CD14-positive monocyte (primary cell): ENCODE data around the gene HTRA2. TPM values are rescaled to one million over a fixed set of nuclear protein-coding genes. Genes with fewer than 3 reads are reported as not detected.

Source experiments
- DNase-seq, 3 donors: peaks; one replicate each; pipeline ENCODE4 v3.0.0-alpha.2; 2011 to 2022
- H2AFZ ChIP-seq: 2 replicates; pipeline ENCODE4 v1.6.0; 2012; ENCODE audit warnings: mild to moderate bottlenecking, low read depth, low read length, inconsistent platforms; ENCODE audit not compliant: insufficient read depth, poor library complexity, severe bottlenecking
- H3K27ac ChIP-seq, 2 donors: 1 replicate in 1 of 2; 2 replicates in 1 of 2; pipeline ENCODE4 v1.5.1; 2012 to 2013; ENCODE audit warnings: low read length in 2 of 2, control low read depth in 1 of 2, inconsistent platforms in 1 of 2, low read depth in 1 of 2, mild to moderate bottlenecking in 1 of 2
- H3K27me3 ChIP-seq, 2 donors: one replicate each; pipeline versions ENCODE4 v1.6.0 to v1.6.1; 2011 to 2013; ENCODE audit warnings: low read length in 2 of 2; ENCODE audit not compliant: control insufficient read depth in 2 of 2, insufficient read depth in 2 of 2
- H3K36me3 ChIP-seq, 2 donors: replicated peaks in 1 of 2; 1 replicate in 1 of 2; 2 replicates in 1 of 2; pipeline versions ENCODE4 v1.5.1 to v1.6.1; 2012 to 2013; ENCODE audit warnings: low read length in 2 of 2, control low read depth in 1 of 2, inconsistent platforms in 1 of 2, mild to moderate bottlenecking in 1 of 2; ENCODE audit not compliant: insufficient read depth in 2 of 2, control insufficient read depth in 1 of 2
- H3K4me1 ChIP-seq, 2 donors: 1 replicate in 1 of 2; 2 replicates in 1 of 2; pipeline versions ENCODE4 v1.5.1 to v1.6.1; 2012 to 2013; ENCODE audit warnings: low read length in 2 of 2, control low read depth in 1 of 2, inconsistent platforms in 1 of 2, mild to moderate bottlenecking in 1 of 2, moderate library complexity in 1 of 2; ENCODE audit not compliant: insufficient read depth in 2 of 2, control insufficient read depth in 1 of 2
- H3K4me2 ChIP-seq: replicated peaks from 2 replicates; pipeline ENCODE3; 2012; ENCODE audit warnings: low read length, moderate library complexity, mild to moderate bottlenecking; ENCODE audit not compliant: poor library complexity, severe bottlenecking; ENCODE audit errors: extremely low read depth
- H3K4me3 ChIP-seq, 3 experiments: fragments of 200-600 bp in 1 of 3; sonication (generic) in 1 of 3; replicated peaks in 1 of 3; 1 replicate in 2 of 3; 2 replicates in 1 of 3; pipeline ENCODE4 v1.5.1; 2011 to 2013; ENCODE audit warnings: low read length in 3 of 3, mild to moderate bottlenecking in 3 of 3, control low read depth in 2 of 3, low read depth in 2 of 3, inconsistent platforms in 1 of 3, moderate library complexity in 1 of 3
- H3K79me2 ChIP-seq: 2 replicates; pipeline ENCODE4 v1.6.0; 2012; ENCODE audit warnings: mild to moderate bottlenecking, control low read depth, inconsistent platforms, low read length, moderate library complexity; ENCODE audit not compliant: insufficient read depth
- H3K9ac ChIP-seq: 2 replicates; pipeline ENCODE4 v1.6.0; 2017; ENCODE audit warnings: low read length, mild to moderate bottlenecking; ENCODE audit not compliant: insufficient read depth, poor library complexity, severe bottlenecking
- H3K9me3 ChIP-seq, 2 donors: replicated peaks in 1 of 2; 1 replicate in 1 of 2; 2 replicates in 1 of 2; pipeline versions ENCODE4 v1.5.1 to v1.6.1; 2012 to 2013; ENCODE audit warnings: low read length in 2 of 2, control low read depth in 1 of 2; ENCODE audit not compliant: control insufficient read depth in 1 of 2, insufficient read depth in 1 of 2
- H4K20me1 ChIP-seq: 2 replicates; pipeline ENCODE4 v1.6.0; 2012; ENCODE audit warnings: mild to moderate bottlenecking, low read length, control low read depth, moderate library complexity; ENCODE audit not compliant: insufficient read depth
- H3K27ac Mint-ChIP-seq, 7 donors: one replicate each; pipeline ENCODE4 v1.8.0; 2020; ENCODE audit warnings: mild to moderate bottlenecking in 7 of 7, mixed read lengths in 7 of 7, moderate library complexity in 6 of 7, inconsistent platforms in 2 of 7
- H3K27me3 Mint-ChIP-seq, 3 donors: one replicate each; pipeline ENCODE4 v1.8.0; 2021 to 2022; ENCODE audit warnings: low read depth in 3 of 3, mild to moderate bottlenecking in 3 of 3, mixed read lengths in 3 of 3, moderate library complexity in 3 of 3, inconsistent platforms in 1 of 3
- H3K36me3 Mint-ChIP-seq, 2 donors: one replicate each; pipeline ENCODE4 v1.8.0; 2020; ENCODE audit warnings: mixed read lengths in 2 of 2, inconsistent platforms in 1 of 2, mild to moderate bottlenecking in 1 of 2
- H3K4me1 Mint-ChIP-seq: one replicate; pipeline ENCODE4 v1.8.0; 2020; ENCODE audit warnings: mild to moderate bottlenecking, mixed read lengths
- H3K4me3 Mint-ChIP-seq, 2 donors: one replicate each; pipeline ENCODE4 v1.8.0; 2020; ENCODE audit warnings: mild to moderate bottlenecking in 2 of 2, mixed read lengths in 2 of 2, moderate library complexity in 1 of 2
- H3K9me3 Mint-ChIP-seq, 7 donors: one replicate each; pipeline ENCODE4 v1.8.0; 2020 to 2022; ENCODE audit warnings: mixed read lengths in 7 of 7, mild to moderate bottlenecking in 6 of 7, moderate library complexity in 6 of 7, inconsistent platforms in 2 of 7
- WGBS: methylation state at CpG from one replicate; pipeline ENCODE4 v1.1.5; 2013; ENCODE audit warnings: missing lambda C conversion rate; ENCODE audit not compliant: insufficient coverage; 5-methylcytosine and 5-hydroxymethylcytosine counted together
- intact Hi-C, 2 donors: fragments of 100-400 bp; cut with micrococcal nuclease; formaldehyde crosslinking; loops; one replicate each; pipeline versions ENCODE4 v1.15.0 to v1.15.1; 2023
- polyA plus RNA-seq, 3 donors: library from polyadenylated mRNA; depleted of rRNA in 1 of 3; unstranded in 2 of 3; stranded (reverse) in 1 of 3; fragments of 300-500 nt in 2 of 3; fragments of >200 nt in 1 of 3; fragmentation: Illumina TruSeq in 2 of 3; gene quantifications; 1 replicate in 2 of 3; 2 replicates in 1 of 3; pipeline ENCODE4 v1.2.3, GENCODE V29; 2012 to 2021
- TF ChIP-seq, protein P1 (sequence below): fragments of 200-600 bp; IDR thresholded peaks from one replicate; pipeline ENCODE4 v1.8.0; 2022; ENCODE audit warnings: antibody characterized with exemption, mild to moderate bottlenecking

Gene HTRA2
- polyA plus RNA-seq, 3 donors, result 11.3 to 20.5 (median 15.0) TPM

DNA sequence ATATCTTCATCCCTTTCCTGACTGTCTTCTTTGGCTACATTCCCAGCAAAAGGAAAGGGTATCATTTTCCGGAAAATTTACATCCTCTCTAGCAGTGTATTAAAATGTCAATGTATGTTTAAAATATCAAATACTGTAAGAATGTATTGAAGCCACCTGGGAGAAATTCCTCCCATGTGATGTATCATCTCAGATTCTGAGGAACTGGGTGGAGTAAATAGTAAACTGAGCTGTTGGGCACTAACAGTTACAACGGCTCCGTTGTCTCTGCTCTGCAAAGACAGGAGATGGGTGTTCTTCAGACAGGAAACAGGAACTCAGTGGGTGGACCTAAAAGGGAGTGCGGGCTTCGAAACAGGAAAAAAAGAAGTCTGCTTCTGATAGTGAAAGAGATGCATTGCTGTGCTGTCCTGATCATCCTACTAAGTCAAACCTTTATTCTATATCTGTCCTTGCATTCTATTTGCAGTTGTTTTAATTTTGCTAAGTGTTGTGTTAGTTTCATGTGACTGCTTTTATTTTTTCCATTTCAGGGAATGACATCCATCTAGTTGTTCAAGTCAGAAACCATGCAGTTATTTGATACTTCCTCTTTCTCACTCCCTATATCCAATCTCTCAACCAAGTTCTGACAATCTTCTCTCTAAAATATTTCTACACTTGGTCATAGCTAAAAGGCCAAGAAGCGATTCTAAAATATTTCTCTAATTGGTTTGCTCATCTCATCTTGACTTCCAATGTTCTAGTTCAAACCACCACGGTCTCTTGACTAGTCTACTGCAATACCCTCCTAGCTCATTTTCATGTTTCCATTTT is 44.2 kb downstream of the HTRA2 start:
- H3K27me3 Mint-ChIP-seq, result peaks cover 0 to 3% (median 0%) of the 10 kb centered on the region in 3 donors
- H3K36me3 Mint-ChIP-seq, result no peaks in the 10 kb centered on the region
- H3K9me3 Mint-ChIP-seq, result no peaks in the 10 kb centered on the region
- Histone ChIP-seq H3K79me2 (peaks cover 7% of the 10 kb centered on the region), H3K27ac (peak overlapping the region in 1 of 2 donors; percentile 88), H3K4me2 (peak overlapping the region; percentile 74), H3K36me3 (no peaks in the 10 kb centered on the region), H3K4me3 (peak overlapping the region; percentile 6 to 63 (median 15)), H2AFZ (no peak overlapping the region), H3K27me3 (no peaks in the 10 kb centered on the region), H3K9me3 (no peaks in the 10 kb centered on the region), H4K20me1 (no peaks in the 10 kb centered on the region), H3K9ac (no peak overlapping the region), H3K4me1 (peaks cover 83 to 92% of the 10 kb centered on the region in 2 donors)
- intact Hi-C loops, result no loop called here
- 13% methylated on average over 4 of the region's 7 CpGs for WGBS
- TF ChIP-seq, protein P1, sequence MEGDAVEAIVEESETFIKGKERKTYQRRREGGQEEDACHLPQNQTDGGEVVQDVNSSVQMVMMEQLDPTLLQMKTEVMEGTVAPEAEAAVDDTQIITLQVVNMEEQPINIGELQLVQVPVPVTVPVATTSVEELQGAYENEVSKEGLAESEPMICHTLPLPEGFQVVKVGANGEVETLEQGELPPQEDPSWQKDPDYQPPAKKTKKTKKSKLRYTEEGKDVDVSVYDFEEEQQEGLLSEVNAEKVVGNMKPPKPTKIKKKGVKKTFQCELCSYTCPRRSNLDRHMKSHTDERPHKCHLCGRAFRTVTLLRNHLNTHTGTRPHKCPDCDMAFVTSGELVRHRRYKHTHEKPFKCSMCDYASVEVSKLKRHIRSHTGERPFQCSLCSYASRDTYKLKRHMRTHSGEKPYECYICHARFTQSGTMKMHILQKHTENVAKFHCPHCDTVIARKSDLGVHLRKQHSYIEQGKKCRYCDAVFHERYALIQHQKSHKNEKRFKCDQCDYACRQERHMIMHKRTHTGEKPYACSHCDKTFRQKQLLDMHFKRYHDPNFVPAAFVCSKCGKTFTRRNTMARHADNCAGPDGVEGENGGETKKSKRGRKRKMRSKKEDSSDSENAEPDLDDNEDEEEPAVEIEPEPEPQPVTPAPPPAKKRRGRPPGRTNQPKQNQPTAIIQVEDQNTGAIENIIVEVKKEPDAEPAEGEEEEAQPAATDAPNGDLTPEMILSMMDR, result no peak
- H3K27ac Mint-ChIP-seq, result peak overlapping the region; percentile 66 to 94 (median 79)
- H3K4me1 Mint-ChIP-seq, result peaks cover 73% of the 10 kb centered on the region
- peak overlapping the region; percentile 64 to 71 for H3K4me3 Mint-ChIP-seq
- DNase-seq, result peak; percentile 52 to 67 (median 65)

DNA sequence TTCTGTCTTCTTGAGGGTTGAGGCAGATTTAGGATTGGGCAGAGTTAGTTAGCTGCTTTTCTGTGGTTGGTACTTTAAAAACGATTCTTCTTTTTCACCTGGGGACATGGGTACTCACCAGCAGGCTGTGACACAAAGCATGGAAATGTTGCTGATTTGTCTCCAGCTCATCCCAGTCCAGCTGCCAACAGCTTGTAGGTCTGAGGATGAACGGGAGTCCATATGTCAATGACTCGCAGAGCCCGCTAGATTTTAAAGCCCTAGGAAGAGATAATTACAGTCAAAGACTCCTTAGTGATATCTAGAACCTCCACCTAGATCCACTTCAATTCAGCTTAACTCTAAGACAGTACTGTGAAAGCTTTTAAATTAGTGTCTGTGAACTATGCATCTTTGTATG is 45.6 kb downstream of the HTRA2 start:
- Histone ChIP-seq H3K9ac (no peak overlapping the region), H3K9me3 (no peaks in the 10 kb centered on the region), H4K20me1 (no peaks in the 10 kb centered on the region), H3K36me3 (no peaks in the 10 kb centered on the region), H3K4me3 (no peak overlapping the region), H3K27ac (peak overlapping the region; percentile 59 to 88), H2AFZ (no peak overlapping the region), H3K4me2 (no peak overlapping the region), H3K4me1 (peaks cover 83 to 90% of the 10 kb centered on the region in 2 donors), H3K79me2 (peaks cover 7% of the 10 kb centered on the region), H3K27me3 (no peaks in the 10 kb centered on the region)
- intact Hi-C loops, result no loop called here
- no peak for DNase-seq
- H3K27ac Mint-ChIP-seq, result peak overlapping the region in 5 of 7 donors; percentile 7 to 92 (median 72)
- H3K4me1 Mint-ChIP-seq, result peaks cover 68% of the 10 kb centered on the region
- peaks cover 0 to 3% (median 0%) of the 10 kb centered on the region in 3 donors for H3K27me3 Mint-ChIP-seq
- H3K4me3 Mint-ChIP-seq, result no peak overlapping the region
- H3K36me3 Mint-ChIP-seq, result no peaks in the 10 kb centered on the region
- TF ChIP-seq, protein P1, result no peak
- H3K9me3 Mint-ChIP-seq, result no peaks in the 10 kb centered on the region
- WGBS, result 92% methylated on average over 2 of the region's 4 CpGs
